Memory B cell (primary cell): ENCODE data around the gene IARS2.
"Not testable (repeated sequence)": the region's sequence is repeated elsewhere in the genome, so short reads cannot be mapped to it uniquely, and the experiment has no call there.

Experiments used
- ATAC-seq: fragments of 150-1000 bp; cut with Tn5 transposase; 2 replicates; pipeline ENCODE4 v1.10.0; 2021; ENCODE audit warnings: low read depth, mild to moderate bottlenecking, moderate library complexity
- DNase-seq, 2 donors: peaks; one replicate each; pipeline ENCODE4 v3.0.0; 2022; ENCODE audit warnings: low spot score in 2 of 2
- H3K27ac Mint-ChIP-seq: one replicate; pipeline ENCODE4 v1.8.0; 2022; ENCODE audit warnings: mild to moderate bottlenecking, moderate library complexity, mixed read lengths
- H3K27me3 Mint-ChIP-seq: one replicate; pipeline ENCODE4 v1.8.0; 2022; ENCODE audit warnings: mixed read lengths
- H3K36me3 Mint-ChIP-seq: one replicate; pipeline ENCODE4 v1.8.0; 2022; ENCODE audit warnings: mild to moderate bottlenecking, mixed read lengths
- H3K4me1 Mint-ChIP-seq: one replicate; pipeline ENCODE4 v1.8.0; 2022; ENCODE audit warnings: mixed read lengths
- H3K4me3 Mint-ChIP-seq: one replicate; pipeline ENCODE4 v1.8.0; 2022; ENCODE audit warnings: mild to moderate bottlenecking, moderate library complexity, mixed read lengths
- H3K9me3 Mint-ChIP-seq: one replicate; pipeline ENCODE4 v1.8.0; 2022; ENCODE audit warnings: mixed read lengths

IARS2 gene

DNA sequence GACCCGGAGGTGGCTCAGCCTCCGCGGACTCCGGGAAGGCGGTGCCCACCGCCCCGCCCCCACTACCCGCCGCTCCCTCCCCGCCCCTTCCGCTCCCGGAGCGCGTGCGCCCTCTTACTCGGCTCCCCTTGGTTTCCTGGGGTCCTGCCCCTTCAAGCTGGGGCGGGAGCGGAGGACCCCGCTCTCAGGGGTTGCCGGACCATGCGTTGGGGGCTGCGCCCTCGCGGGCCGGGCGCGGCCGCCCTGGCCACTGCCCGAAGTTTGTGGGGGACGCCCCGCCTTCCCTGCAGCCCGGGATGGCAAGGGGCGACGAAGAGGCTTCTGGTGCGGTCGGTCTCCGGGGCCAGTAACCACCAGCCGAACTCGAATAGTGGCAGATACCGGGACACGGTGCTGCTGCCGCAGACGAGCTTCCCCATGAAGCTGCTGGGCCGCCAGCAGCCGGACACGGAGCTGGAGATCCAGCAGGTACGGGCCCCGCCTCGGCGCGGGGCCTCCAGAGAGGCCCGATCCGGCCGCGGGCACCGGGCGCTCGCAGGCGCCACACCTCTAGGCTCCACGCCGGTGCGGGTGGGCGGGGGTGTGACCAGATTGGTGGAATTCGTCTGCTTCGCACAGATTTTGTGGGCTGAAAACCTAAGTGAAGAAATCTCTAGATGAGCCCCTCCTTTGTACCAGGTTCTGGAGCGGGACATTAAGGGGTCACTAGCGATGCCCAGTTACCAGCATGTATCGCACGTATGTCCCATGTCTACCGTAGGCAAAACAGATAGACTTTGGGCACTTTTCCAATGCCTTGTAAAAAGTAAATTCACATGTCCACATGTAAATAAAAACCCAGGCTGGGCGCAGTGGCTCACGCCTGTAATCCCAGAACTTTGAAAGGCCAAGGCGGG, at the start of gene IARS2:
TSS of gene IARS2 (plus strand) at position 117 of the 896 bp plus-strand sequence. CDS start at position 202, 85 bp downstream.
- Mint-ChIP-seq H3K27me3 (no peaks in the 10 kb centered on the region), H3K4me1 (peaks cover 8% of the 10 kb centered on the region), H3K36me3 (peaks cover 10% of the 10 kb centered on the region), H3K27ac (no peak within 1 kb of the TSS), H3K4me3 (peak within 1 kb of the TSS; percentile 74), H3K9me3 (no peaks in the 10 kb centered on the region)
- ATAC-seq (peak; percentile 69), DNase-seq (peak; percentile 82 to 85)

DNA sequence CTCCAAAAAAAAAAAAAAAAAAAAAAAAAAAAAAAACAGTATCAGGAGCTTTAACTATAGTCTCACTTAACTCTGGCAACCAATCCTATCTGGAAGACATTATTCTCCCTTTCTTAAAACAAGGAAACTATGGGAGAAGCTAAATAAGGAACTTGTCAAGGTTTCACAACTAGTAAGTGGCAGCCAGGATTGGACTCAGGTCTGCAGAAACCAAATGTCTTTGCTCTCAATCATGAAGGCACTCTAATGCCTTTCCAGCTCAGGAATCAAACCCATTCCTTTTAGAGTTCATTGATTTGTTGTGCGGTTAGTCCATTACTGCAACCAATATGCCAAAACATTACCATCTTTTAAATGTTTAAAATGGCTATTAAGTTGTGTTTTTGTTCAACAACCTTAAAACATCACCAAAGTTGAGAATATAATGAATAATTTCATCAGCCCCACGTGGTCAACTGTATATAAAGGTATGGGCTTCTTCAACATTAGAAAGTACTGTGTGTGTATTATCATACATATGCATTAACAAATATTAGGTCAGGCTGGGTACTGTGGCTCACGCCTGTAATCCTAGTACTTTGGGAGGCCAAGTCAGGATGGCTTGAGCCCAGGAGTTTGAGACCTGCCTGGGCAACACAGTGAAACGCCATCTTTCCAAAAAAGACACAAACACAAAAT, 49.1 kb upstream of the IARS2 start:
- H3K36me3 Mint-ChIP-seq = no peaks in the 10 kb centered on the region
- no peak for DNase-seq
- peak overlapping the region; percentile 88 for H3K4me3 Mint-ChIP-seq
- no peaks in the 10 kb centered on the region for H3K27me3 Mint-ChIP-seq
- ATAC-seq = no peak
- peak overlapping the region; percentile 86 for H3K27ac Mint-ChIP-seq
- H3K4me1 Mint-ChIP-seq = peaks cover 8% of the 10 kb centered on the region
- H3K9me3 Mint-ChIP-seq = no peaks in the 10 kb centered on the region

DNA sequence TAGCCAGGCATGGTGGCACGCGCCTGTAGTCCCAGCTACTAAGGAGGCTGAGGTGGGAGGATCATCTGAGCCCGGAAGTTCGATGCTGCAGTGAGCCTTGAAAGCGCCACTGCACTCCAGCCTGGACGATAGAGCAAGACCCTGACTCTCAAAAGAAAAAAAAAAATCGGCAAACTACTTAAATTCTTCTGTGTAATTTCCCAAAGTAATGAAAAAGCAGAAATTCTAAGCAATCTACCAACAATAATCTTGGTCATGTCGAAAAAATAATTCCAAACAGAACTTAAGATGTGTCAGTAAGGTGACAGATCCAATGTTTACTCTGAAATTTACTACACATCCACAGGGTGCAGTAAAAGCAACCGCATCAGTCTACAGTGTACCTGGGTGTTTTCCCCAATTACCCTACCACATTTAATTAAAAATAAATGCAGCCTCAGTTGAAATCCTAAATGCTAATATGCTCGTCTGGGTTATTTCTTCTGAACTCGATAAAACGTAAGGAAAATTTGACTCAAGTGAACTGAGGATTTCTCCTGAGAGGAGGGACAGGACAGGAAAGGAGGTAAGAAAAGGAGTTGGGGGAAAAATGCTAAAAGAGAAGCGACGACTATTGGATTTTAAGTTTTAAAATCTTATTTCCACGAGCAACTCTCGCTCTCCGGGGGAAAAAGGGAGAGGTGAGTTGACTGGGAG, 48.4 kb upstream of the IARS2 start:
- H3K9me3 Mint-ChIP-seq = no peaks in the 10 kb centered on the region
- H3K27ac Mint-ChIP-seq = peak overlapping the region; percentile 86
- no peaks in the 10 kb centered on the region for H3K27me3 Mint-ChIP-seq
- ATAC-seq = no peak
- H3K4me3 Mint-ChIP-seq = peak overlapping the region; percentile 88
- H3K4me1 Mint-ChIP-seq = peaks cover 8% of the 10 kb centered on the region
- no peak for DNase-seq
- no peaks in the 10 kb centered on the region for H3K36me3 Mint-ChIP-seq

DNA sequence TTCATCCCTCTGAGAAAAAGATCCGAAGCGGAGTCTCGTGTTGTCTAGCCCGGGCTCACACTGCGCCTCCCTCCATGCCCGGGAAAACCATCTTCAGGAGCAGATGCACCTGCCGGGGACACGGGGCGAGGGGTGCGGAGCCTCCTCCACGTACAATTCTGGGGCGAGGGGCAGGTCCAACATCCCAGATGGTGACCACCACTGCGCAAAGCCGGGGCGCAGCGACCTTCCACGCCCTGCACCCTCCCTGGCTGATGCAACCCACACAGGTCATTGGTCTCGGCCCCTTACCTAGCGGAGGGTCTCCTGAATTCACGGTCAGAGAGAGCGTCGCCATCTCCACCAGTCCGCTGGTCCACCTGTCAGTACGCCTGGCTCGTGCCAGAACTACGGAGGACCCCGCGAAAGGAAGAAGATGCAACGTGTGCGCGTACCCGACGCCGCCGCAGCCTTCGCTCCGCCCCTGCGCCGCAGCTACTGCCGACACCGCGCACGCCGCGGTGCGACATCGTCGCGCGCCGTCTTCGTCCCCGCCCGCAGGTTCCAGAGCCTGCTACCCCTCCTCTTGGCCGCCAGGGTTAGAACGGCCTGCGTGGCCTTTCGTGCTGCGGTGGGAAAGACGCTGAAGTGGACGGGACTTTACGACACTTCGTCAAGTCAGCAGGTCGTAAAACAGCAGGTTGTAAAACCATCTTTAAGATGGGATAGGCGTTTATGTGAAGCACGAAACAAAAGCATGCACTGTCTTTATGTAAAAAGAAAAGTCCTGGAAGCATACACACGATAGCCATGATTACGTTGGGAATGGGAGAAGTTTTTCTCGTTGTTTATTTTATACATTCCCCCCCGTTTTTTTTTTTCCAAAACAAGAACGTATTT, 47.6 kb upstream of the IARS2 start, which contains the start of gene EPRS1:
TSS of gene EPRS1 (minus strand) at position 454 of the 879 bp plus-strand sequence. CDS start at position 337, 117 bp downstream.
- peaks cover 8% of the 10 kb centered on the region for H3K4me1 Mint-ChIP-seq
- DNase-seq (peak; percentile 86 to 93), ATAC-seq (peak; percentile 98)
- no peaks in the 10 kb centered on the region for H3K36me3 Mint-ChIP-seq
- H3K27ac Mint-ChIP-seq = peak within 1 kb of the TSS; percentile 86
- H3K9me3 Mint-ChIP-seq = no peaks in the 10 kb centered on the region
- no peaks in the 10 kb centered on the region for H3K27me3 Mint-ChIP-seq
- H3K4me3 Mint-ChIP-seq = peak within 1 kb of the TSS; percentile 88

DNA sequence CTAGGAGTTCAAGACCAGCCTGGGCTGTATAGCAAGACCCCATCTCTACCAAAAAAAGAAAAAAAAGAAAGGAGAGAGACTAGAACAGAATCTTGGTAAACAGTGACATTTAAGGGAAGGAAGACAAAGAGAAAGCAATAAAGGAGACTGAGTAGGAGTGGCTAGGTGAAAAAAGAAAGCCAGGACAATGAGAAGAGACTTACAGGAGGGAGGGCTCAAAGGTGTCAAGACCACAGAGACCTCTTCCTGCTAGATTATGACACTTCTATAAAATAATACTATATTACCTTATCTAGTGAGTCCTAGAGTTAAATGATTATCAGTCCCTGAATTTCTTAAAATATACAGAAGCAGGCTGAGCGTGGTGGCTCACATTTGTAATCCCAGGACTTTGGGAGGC, 37.6 kb upstream of the IARS2 start:
- Mint-ChIP-seq H3K27me3 (no peaks in the 10 kb centered on the region), H3K4me1 (no peaks in the 10 kb centered on the region), H3K27ac (peak overlapping the region; percentile 54), H3K36me3 (peaks cover 24% of the 10 kb centered on the region), H3K4me3 (no peak overlapping the region), H3K9me3 (no peaks in the 10 kb centered on the region)
- ATAC-seq (no peak), DNase-seq (no peak)

DNA sequence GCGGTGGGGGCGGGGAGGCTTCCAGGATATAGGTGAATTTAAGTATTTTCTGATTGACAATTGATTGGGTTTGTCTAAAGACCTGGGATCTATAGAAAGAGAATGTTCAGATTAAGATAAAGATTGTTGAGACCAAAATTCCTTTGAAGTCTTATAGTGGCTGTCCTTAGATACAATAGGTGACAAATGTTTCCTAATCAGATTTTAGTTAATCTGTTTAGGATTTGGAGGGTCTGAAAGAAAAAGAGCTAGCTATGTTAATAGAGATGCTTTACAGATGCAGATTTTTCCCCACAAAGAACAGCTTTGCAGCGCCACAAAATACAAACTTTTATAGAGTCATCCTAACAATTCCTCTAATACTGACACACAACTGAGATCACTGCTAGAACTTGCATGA, 33.1 kb upstream of the IARS2 start:
- Mint-ChIP-seq H3K27me3 (no peaks in the 10 kb centered on the region), H3K4me3 (no peak overlapping the region), H3K36me3 (peaks cover 34% of the 10 kb centered on the region), H3K4me1 (peaks cover 2% of the 10 kb centered on the region), H3K9me3 (no peaks in the 10 kb centered on the region), H3K27ac (no peak overlapping the region)
- no peak for DNase-seq
- ATAC-seq = no peak

DNA sequence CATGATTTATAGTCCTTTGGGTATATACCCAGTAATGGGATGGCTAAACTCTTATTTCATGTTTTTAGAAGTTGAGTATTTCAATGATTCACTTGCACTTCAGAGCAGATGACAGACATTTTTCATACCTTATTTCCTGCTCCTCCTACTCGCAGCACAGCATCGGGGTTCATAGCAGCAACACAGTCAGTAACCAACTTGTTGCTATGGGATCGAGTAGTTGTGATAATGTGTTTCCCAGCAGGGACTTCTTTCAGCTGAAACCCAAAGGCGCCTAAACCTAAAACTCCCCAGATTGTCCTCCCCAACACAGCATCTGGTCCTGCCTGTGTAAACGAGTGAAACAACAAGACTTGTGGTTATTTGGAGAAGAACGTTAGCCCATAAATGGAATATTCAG, 31.3 kb upstream of the IARS2 start:
- H3K36me3 Mint-ChIP-seq = peaks cover 28% of the 10 kb centered on the region

DNA sequence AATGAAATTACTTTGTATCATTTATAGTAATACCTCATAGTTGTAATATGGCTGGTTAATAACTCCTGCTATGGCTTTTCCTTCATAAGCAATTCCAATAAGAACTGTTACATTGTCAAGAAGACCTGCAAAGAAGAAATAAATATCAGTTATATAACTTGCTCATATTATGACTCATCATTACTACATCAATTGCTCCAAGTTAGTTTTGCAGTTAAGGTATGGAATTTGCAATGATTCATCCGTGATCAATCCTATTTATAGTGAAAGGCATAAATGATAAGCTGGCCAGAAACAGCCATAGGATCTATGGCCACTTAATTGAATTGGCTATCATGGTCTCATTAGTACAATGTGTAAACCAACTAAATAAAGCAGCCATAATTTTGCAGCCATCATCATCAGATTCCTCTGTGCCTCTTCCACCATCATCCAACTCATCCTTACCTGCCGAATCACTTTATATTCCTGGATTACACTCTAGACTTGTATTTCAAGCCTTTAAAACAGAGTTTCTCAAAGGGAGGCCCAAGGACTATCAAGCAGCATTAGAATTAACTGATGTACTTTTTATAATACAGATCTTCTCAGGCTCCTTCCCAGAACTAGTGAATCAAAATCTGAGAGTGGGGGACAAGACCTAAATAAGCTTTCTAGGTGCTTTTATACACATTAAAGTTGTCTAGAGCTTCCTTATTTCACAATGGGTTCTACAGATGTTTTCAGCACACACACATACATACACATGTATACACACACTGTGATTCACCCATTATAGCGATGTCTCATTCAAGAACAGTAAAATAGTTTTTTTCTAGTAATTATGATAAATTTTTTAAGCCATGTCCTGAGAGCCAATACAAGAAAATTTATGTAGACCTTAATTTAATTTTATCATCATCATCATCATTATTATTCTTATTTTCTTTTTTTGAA, 26.4 kb upstream of the IARS2 start:
- Mint-ChIP-seq H3K4me1 (peaks cover 2% of the 10 kb centered on the region), H3K27me3 (no peaks in the 10 kb centered on the region), H3K4me3 (no peak overlapping the region), H3K36me3 (peaks cover 24% of the 10 kb centered on the region), H3K27ac (no peak overlapping the region), H3K9me3 (no peaks in the 10 kb centered on the region)
- DNase-seq (no peak), ATAC-seq (no peak)

More for the DNA sequence above, 31.3 kb upstream of the IARS2 start:
- DNase-seq (no peak), ATAC-seq (no peak)
- no peaks in the 10 kb centered on the region for H3K27me3 Mint-ChIP-seq
- H3K27ac Mint-ChIP-seq = no peak overlapping the region
- H3K4me3 Mint-ChIP-seq = no peak overlapping the region
- H3K4me1 Mint-ChIP-seq = peaks cover 2% of the 10 kb centered on the region
- H3K9me3 Mint-ChIP-seq = no peaks in the 10 kb centered on the region

DNA sequence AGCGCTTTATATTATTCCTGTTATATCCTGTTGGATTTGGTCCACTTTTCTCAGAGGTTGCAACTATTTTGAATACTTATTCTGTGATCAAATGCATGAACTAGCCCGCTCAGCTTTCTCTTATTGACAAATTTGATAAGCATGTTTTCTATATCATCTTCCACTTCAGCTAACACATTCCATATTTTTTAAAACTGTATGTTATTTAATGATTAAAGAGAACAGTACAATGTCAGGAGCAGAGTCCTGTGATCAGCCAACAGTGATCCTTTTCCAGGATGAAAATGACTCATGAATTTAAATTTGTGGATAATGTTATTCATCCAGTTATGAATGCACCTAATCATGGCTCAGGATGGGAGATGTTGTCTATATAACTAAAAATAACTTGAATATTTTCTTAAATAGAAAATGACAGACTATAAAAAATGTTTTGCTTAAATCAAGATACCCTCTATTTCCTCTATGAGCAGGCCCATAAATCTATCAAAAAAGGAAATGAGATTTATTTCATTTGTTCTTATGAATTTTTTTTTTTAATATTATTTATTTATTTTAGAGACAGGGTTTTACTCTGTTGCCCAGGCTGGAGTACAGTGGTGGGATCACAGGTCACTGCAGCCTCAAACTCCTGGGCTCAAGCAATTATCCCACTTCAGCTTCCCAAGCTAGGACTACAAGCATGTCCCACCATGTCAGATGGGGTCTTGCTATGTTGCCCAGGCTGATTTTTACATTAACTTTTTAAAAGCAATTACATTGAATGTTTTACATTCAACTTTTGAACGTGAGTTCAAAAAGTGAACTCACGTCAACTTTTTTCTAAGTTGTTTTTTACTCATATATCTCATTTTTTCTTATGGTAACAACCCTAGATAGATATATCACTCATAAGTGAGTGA, 16.8 kb upstream of the IARS2 start:
- peaks cover 26% of the 10 kb centered on the region for H3K36me3 Mint-ChIP-seq
- ATAC-seq = no peak
- no peak for DNase-seq
- no peaks in the 10 kb centered on the region for H3K9me3 Mint-ChIP-seq
- H3K4me1 Mint-ChIP-seq = peaks cover 8% of the 10 kb centered on the region
- no peak overlapping the region for H3K4me3 Mint-ChIP-seq
- H3K27ac Mint-ChIP-seq = peak overlapping the region; percentile 31
- no peaks in the 10 kb centered on the region for H3K27me3 Mint-ChIP-seq

DNA sequence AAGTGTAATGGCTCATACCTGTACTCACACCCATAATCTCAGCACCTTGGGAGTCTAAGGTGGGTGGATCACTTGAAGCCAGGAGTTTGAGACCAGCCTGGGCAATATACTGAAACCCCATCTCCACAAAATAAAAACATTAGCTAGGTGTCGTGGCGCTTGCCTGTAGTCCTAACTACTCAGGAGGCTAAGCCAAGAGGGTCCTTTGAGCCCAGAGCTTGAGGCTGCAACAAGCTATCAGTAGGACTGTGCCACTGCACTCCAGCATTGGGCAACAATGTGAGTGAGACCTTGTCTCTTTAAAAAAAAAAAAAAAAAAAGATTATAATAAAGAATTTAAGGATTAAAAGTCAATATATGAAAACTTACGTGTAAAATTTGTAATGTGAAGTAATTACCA, 16.0 kb upstream of the IARS2 start:
- H3K9me3 Mint-ChIP-seq = no peaks in the 10 kb centered on the region
- peaks cover 21% of the 10 kb centered on the region for H3K36me3 Mint-ChIP-seq
- no peaks in the 10 kb centered on the region for H3K27me3 Mint-ChIP-seq
- DNase-seq (no peak), ATAC-seq (no peak)
- H3K27ac Mint-ChIP-seq = no peak overlapping the region
- H3K4me3 Mint-ChIP-seq = no peak overlapping the region
- peaks cover 8% of the 10 kb centered on the region for H3K4me1 Mint-ChIP-seq

DNA sequence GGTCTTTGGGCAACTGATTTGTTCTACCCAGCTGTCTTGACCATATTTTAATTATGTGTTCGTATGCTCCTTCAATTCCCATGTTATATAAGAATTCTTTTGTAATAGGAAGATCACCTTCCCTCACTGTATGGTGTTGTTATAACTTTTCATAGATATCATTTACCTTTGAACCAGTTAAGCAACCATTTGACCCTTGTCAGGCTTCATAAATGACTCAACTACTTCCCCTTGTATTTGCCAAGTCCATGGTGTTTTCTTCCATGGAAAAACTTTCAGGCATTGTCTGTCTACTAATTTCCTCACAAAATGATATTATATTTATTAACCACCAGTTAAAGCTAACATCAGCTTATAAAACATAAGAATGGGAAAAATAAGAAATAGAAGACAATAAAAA, 9.5 kb upstream of the IARS2 start:
- Mint-ChIP-seq H3K27me3 (no peaks in the 10 kb centered on the region), H3K4me1 (peaks cover 8% of the 10 kb centered on the region), H3K9me3 (no peaks in the 10 kb centered on the region), H3K27ac (peak overlapping the region; percentile 17), H3K4me3 (no peak overlapping the region), H3K36me3 (peaks cover 12% of the 10 kb centered on the region)
- DNase-seq (no peak), ATAC-seq (no peak)

DNA sequence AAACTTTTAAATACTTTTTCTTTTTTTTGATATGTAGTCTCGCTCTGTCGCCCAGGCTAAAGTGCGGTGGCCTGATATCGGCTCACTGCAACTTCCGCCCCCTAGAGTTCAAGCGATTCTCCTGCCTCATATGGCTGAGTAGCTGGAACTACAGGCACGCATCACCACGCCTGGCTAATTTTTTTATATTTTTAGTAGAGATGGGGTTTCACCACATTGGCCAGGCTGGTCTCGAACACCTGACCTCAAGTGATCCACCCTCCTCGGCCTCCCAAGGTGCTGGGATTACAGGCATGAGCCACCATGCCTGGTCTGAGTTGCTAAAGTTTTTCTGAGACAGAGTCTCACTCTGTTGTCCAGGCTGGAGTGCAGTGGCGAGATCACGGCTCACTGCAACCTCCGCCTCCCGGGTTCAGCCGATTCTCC, 7.7 kb upstream of the IARS2 start:
- not testable (repeated sequence) for H3K4me1 Mint-ChIP-seq, H3K27me3 Mint-ChIP-seq, H3K27ac Mint-ChIP-seq, H3K9me3 Mint-ChIP-seq, H3K36me3 Mint-ChIP-seq
- peak; percentile 52 to 68 for DNase-seq
- H3K4me3 Mint-ChIP-seq = peak overlapping the region; percentile 37
- peak; percentile 69 for ATAC-seq
